Lung (tissue), 12 donors: ENCODE results near the gene GSPT2. TPM values are rescaled to one million over a fixed set of nuclear protein-coding genes. Genes with fewer than 3 reads are reported as not detected.
A peak's percentile ranks its signal among the peaks of the same experiment; 100 is the strongest.
"Not testable (repeated sequence)": the region's sequence is repeated elsewhere in the genome, so short reads cannot be mapped to it uniquely, and the experiment has no call there.

Experiments used
- ATAC-seq: fragments of 200-7000 bp; cut with Tn5 transposase; one replicate; pipeline ENCODE4 v1.9.1; 2020; ENCODE audit warnings: moderate number of reproducible peaks; ENCODE audit not compliant: insufficient read depth, low FRiP score
- DNase-seq, 3 donors: peaks; one replicate each; pipeline ENCODE4 v3.0.0-alpha.2; 2013 to 2017
- H3K27ac ChIP-seq, 2 donors: one replicate each; pipeline ENCODE4 v1.5.1; 2013; ENCODE audit warnings: mild to moderate bottlenecking in 2 of 2, moderate library complexity in 2 of 2, control low read depth in 1 of 2, inconsistent platforms in 1 of 2, low read depth in 1 of 2, low read length in 1 of 2
- H3K27me3 ChIP-seq, 3 donors: one replicate each; pipeline ENCODE4 v1.5.1; 2013; ENCODE audit warnings: low read length in 2 of 3; ENCODE audit not compliant: control insufficient read depth in 3 of 3, insufficient read depth in 3 of 3
- H3K36me3 ChIP-seq, 4 donors: one replicate each; pipeline ENCODE4 v1.5.1; 2013; ENCODE audit warnings: low read length in 4 of 4, mild to moderate bottlenecking in 1 of 4, moderate library complexity in 1 of 4; ENCODE audit not compliant: control insufficient read depth in 4 of 4, insufficient read depth in 4 of 4
- H3K4me1 ChIP-seq, 5 donors: one replicate each; pipeline ENCODE4 v1.5.1; 2013; ENCODE audit warnings: low read length in 5 of 5, mild to moderate bottlenecking in 2 of 5, moderate library complexity in 1 of 5; ENCODE audit not compliant: control insufficient read depth in 5 of 5, insufficient read depth in 5 of 5
- H3K4me3 ChIP-seq: one replicate; pipeline ENCODE4 v1.5.1; 2013; ENCODE audit warnings: mild to moderate bottlenecking, control low read depth, moderate library complexity
- H3K9ac ChIP-seq, 2 donors: one replicate each; pipeline ENCODE4 v1.5.1; 2013; ENCODE audit warnings: low read length in 2 of 2, control low read depth in 1 of 2; ENCODE audit not compliant: insufficient read depth in 1 of 2
- H3K9me3 ChIP-seq, 4 donors: one replicate each; pipeline ENCODE4 v1.5.1; 2013; ENCODE audit warnings: low read length in 3 of 4, mild to moderate bottlenecking in 1 of 4, moderate library complexity in 1 of 4; ENCODE audit not compliant: control insufficient read depth in 4 of 4, insufficient read depth in 3 of 4
- WGBS, 2 donors: extraction: QIAGEN DNeasy Blood & Tissue Kit; methylation state at CpG; one replicate each; pipeline ENCODE4 v1.1.7; 2013; 5-methylcytosine and 5-hydroxymethylcytosine counted together
- polyA plus RNA-seq, 2 donors: library from polyadenylated mRNA; stranded (reverse); fragments of 200-250 nt; gene quantifications; one replicate each; pipeline ENCODE4 v1.2.1, GENCODE V29; 2013
- total RNA-seq, 2 donors: library from RNA; depleted of rRNA in 1 of 2; stranded (reverse); fragments of >200 nt in 1 of 2; gene quantifications; one replicate each; pipeline ENCODE4 v1.2.1, GENCODE V29; 2014 to 2021
- TF ChIP-seq, protein P1 (sequence below): IDR thresholded peaks from 2 replicates; pipeline ENCODE4 v1.5.1; 2012; ENCODE audit warnings: mild to moderate bottlenecking; ENCODE audit errors: control extremely low read depth, extremely low read depth
- donor health status: control.
- donor health status: control.
- donor health status: Bipolar disorder and iron deficiency.
- donor health status: healthy.
- donor health status: DM: yes; HTN: yes; CAD: no.

The GSPT2 gene
- total and polyA plus RNA-seq, 4 donors, result 3.2 to 11.1 (median 6.3) TPM

- WGBS, 2 donors, result no CpG with 5 or more reads among the region's 18 CpGs
- H3K9ac ChIP-seq, H3K27ac ChIP-seq, H3K27me3 ChIP-seq, ATAC-seq, DNase-seq, H3K4me1 ChIP-seq, H3K36me3 ChIP-seq, H3K4me3 ChIP-seq, H3K9me3 ChIP-seq: not testable (repeated sequence)
These were observed 30.1 kb upstream of the GSPT2 start for GRCh38 chrX:51712943-51713647.

- Histone ChIP-seq H3K27me3 (peaks cover 5 to 13% (median 6%) of the 10 kb centered on the region in 3 donors), H3K9me3 (no peaks in the 10 kb centered on the region), H3K4me1 (no peaks in the 10 kb centered on the region), H3K9ac (no peak overlapping the region), H3K4me3 (no peak overlapping the region), H3K27ac (no peak overlapping the region), H3K36me3 (no peaks in the 10 kb centered on the region)
- DNase-seq (no peak), ATAC-seq (no peak)
- TF ChIP-seq, protein P1, sequence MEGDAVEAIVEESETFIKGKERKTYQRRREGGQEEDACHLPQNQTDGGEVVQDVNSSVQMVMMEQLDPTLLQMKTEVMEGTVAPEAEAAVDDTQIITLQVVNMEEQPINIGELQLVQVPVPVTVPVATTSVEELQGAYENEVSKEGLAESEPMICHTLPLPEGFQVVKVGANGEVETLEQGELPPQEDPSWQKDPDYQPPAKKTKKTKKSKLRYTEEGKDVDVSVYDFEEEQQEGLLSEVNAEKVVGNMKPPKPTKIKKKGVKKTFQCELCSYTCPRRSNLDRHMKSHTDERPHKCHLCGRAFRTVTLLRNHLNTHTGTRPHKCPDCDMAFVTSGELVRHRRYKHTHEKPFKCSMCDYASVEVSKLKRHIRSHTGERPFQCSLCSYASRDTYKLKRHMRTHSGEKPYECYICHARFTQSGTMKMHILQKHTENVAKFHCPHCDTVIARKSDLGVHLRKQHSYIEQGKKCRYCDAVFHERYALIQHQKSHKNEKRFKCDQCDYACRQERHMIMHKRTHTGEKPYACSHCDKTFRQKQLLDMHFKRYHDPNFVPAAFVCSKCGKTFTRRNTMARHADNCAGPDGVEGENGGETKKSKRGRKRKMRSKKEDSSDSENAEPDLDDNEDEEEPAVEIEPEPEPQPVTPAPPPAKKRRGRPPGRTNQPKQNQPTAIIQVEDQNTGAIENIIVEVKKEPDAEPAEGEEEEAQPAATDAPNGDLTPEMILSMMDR, result no peak
These were observed 15.0 kb upstream of the GSPT2 start for GRCh38 chrX:51728202-51728601.

GRCh38 chrX:51737091-51737490, 6.2 kb upstream of the GSPT2 start:
- TF ChIP-seq, protein P1, result no peak
- no peak overlapping the region for H3K9ac ChIP-seq
- H3K4me1 ChIP-seq, result no peaks in the 10 kb centered on the region
- no peak overlapping the region for H3K4me3 ChIP-seq
- no peak overlapping the region for H3K27ac ChIP-seq
- no peaks in the 10 kb centered on the region for H3K36me3 ChIP-seq
- H3K27me3 ChIP-seq, result peaks cover 5 to 39% (median 32%) of the 10 kb centered on the region in 3 donors
- DNase-seq, result no peak
- WGBS, 2 donors, result 34 to 49% methylated on average over 2 of the region's 2 CpGs
- H3K9me3 ChIP-seq, result no peaks in the 10 kb centered on the region
- ATAC-seq, result no peak

DNA sequence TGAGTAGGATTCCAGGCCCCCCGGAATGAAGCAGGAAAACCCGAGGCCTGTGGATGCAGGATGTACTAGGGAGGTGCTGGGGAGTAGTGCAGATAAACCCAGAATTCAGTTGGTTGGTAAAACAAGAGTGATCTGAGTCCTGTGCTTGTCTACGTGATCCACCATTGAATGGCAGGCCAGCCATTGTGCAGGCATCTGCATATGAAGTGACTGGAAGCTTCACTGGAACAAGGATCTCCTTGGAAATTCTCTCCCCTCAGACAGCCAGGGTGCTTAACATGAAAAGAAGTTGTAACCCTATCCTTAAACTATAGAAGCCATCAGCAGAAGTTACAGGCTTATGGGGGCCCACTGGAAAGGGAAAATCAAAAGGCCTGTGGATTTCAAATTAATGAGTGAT, 656 bp upstream of the GSPT2 start:
- Histone ChIP-seq H3K4me1 (peaks cover 0 to 3% (median 0%) of the 10 kb centered on the region in 5 donors), H3K27ac (no peak overlapping the region), H3K9ac (no peak overlapping the region), H3K27me3 (peaks cover 0 to 27% (median 18%) of the 10 kb centered on the region in 3 donors), H3K9me3 (peaks cover 0 to 6% (median 2%) of the 10 kb centered on the region in 4 donors), H3K4me3 (no peak overlapping the region), H3K36me3 (peaks cover 0 to 4% (median 0%) of the 10 kb centered on the region in 4 donors)
- 52 to 93% methylated on average over 3 of the region's 3 CpGs for WGBS, 2 donors
- TF ChIP-seq, protein P1, result no peak
- DNase-seq (peak in 1 of 3 donors; percentile 1), ATAC-seq (no peak)
